Dermis microvascular lymphatic vessel endothelial cell (primary cell): ENCODE results near the gene MFAP1. TPM values are rescaled to one million over a fixed set of nuclear protein-coding genes. Genes with fewer than 3 reads are reported as not detected.
A peak's percentile ranks its signal among the peaks of the same experiment; 100 is the strongest.
"Not testable (repeated sequence)": the region's sequence is repeated elsewhere in the genome, so short reads cannot be mapped to it uniquely, and the experiment has no call there.

Source experiments
- DNase-seq, 2 donors: peaks; one replicate each; pipeline versions ENCODE4 v3.0.0 to v3.0.0-alpha.2; 2010; ENCODE audit warnings: low read depth in 2 of 2
- total RNA-seq: library from RNA; depleted of rRNA; stranded (reverse); fragments of >200 nt; gene quantifications from 2 replicates; pipeline ENCODE4 v1.2.1, GENCODE V29; 2014

Gene MFAP1, protein sequence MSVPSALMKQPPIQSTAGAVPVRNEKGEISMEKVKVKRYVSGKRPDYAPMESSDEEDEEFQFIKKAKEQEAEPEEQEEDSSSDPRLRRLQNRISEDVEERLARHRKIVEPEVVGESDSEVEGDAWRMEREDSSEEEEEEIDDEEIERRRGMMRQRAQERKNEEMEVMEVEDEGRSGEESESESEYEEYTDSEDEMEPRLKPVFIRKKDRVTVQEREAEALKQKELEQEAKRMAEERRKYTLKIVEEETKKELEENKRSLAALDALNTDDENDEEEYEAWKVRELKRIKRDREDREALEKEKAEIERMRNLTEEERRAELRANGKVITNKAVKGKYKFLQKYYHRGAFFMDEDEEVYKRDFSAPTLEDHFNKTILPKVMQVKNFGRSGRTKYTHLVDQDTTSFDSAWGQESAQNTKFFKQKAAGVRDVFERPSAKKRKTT
- total RNA-seq: 15.9 and 20.7 TPM in 2 replicates

DNA sequence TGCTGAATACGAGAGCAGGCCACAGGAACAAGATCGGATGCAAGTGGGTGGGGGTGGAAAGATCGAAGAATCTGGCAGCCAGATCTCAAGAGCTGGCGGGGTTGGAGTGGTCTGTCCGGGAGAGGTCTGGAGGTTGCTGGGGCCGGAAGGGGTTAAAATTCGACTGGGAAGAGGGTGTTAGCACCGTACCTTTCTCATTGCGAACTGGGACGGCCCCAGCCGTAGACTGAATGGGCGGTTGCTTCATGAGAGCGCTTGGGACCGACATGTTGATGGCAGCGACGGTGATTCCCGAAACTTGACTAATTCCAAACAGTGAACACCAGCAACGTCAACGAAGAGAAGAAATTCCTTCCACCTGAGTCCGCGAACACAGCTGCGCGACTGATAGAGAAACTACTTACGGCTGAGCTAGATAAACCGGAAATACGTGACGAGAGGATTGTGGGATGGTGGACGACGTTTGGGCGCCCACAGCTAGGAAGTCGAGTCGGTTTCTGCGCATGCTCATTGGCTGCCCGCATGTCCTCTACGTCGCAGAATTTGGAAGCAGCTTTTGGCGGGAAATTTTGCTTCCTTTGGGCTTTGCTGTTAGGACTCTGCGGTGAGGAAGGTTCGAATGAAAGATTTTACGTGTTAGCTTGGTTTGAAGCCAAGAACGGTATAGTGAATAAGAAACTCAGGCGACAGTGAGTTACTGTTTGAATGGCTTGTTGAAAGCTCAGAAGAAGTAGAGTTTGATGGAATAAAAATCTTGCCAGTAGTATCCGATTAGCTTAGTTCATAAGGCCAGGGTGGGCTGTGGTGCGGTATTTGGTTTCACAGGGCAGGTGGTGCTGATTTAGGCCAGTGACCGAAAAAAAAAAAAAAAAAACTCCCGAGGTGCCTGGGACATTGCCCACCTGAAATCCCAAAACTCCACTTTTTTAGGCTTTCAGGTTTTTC, at the start of gene MFAP1:
TSS of gene MFAP1 (minus strand) at position 389 of the 945 bp plus-strand sequence. CDS start at position 268, 121 bp downstream.
- DNase-seq: peak; percentile 95 to 97

DNA sequence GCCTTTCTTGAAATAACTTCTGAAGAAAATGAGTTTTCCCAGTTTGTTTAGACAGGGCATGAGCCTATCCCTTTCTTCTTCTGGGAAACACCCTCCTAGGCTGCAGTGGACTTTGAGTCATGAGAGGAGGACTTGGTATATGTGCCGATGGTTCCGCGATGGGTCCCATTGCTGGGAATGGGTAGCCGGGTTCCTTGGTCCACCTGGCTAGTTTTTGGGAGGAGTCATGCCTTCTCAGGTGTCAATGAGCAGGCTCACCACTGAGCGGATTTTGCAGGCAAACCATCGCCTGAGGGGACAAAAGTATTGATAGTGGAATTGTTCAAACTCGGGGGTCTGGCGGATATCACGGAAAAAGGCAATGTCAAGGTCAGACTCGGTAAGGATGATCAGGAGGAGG, 49.2 kb upstream of the MFAP1 start:
- no peak for DNase-seq

DNA sequence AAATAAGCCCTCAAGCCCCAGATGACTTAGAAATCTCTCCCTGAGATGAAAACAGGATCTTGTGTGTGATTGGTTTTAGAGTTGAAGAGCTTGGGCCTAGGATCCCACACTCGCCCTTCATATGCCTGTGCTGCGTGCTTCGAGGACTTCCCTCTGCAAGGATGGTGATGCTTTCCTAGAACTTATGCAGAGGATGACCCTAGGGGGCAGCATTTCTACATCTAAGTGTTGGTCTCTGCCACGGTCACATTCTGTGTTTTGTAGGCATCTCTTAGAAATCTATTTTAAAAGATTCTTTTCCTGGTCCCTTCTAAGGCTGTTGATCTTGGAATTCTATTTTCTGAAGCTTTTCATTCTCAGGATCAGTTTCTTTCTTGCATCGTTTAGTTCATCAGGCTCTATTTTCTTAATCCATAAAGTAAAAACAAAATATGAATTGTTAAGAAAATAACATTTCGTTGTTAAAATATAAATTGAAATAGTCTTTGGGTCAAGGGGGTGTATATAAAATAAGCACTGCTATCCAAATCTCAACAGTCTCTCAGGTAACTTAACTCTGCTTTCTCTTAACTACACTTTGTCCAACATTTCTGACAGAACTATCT, 48.0 kb upstream of the MFAP1 start:
- DNase-seq: peak; percentile 61 to 82

DNA sequence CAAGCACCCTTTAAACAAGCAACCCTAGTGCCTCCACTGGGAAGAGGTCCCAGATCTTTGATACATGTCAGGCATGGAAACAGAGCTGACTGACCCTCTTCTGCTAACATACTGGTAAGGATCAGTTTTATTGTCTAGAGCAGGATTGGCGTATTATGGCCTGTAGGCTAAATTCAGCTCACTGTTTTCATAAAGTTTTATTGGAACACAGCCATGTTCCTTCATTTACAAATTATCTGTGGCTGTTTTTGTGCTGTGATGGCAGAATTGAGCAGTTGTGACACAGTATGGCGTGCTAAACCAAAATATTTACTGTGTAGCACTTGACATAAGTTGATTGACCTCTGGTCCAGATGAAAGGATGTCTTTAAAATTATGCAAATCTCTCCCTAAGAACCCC, 47.3 kb upstream of the MFAP1 start:
- no peak for DNase-seq

DNA sequence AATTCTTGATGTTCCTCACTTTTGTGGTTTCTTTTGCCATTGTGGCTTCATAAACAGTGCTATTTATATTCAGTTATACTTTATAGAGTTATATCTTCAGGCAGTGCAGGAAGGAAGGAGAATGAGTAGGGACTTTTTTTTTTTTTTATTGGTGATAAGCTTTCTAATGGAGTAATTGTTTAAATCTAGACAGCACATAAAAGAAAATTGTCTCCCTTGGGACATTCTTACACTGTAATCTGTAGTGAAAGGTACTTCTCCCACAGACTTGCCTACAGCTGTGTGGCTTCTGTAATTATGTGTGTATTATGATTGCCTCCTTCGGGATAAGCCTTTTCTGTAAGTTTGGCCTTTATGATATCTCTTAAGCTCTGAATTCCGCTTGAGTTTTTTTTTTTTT, 43.9 kb upstream of the MFAP1 start:
- no peak for DNase-seq

DNA sequence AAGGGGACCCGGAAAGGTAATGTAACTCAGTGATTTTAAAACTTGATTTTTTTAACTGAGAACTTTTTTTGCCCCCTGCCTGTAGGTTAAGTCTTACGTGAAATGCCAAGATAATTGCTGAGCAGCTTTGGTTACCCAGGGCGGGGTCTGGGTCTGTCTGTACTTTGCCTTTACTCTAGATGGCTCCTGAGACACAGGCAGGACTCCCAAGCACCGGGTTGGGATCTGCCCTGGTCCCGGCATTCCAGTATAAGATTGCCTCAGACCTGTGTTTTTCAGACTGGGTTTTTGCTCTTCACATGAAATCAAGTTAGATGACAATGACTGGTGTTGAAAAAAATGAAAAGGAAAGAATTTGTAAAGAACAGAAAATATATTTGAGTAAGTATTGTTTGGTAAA, 42.6 kb upstream of the MFAP1 start:
- no peak for DNase-seq

DNA sequence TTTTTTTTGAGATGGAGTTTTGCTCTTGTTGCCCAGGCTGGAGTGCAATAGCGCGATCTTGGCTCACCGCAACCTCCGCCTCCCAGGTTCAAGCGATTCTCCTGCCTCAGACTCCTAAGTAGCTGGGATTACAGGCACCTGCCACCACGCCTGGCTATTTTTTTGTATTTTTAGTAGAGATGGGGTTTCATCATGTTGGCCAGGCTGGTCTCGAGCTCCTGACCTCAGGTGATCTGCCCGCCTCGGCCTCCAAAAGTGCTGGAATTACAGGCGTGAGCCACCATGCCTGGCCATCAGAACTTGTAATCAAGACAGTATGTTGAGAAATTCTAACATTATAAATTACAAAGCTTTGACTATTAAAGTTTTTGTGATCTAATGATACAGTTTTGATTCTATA, 42.1 kb upstream of the MFAP1 start:
- not testable (repeated sequence) for DNase-seq

DNA sequence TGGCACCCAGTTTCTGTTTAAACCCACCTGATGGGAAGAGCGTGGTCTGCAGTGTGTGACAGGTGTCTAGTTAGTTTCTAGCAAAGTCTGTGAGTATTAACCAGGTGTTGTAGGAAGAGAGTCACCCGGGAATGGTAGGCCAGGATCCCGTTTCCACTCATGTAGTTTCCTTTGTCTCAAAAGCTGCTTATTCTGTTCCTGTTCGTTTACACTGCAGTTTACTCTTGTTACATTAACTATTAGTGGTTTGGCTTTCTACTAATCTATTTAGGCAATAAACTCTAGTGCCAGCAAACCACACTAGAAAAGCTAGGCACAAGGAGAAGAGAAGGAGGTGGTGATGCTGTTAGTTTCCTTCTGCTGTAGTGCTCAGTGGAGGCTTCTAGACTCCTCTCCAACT, 35.1 kb upstream of the MFAP1 start:
- no peak for DNase-seq

DNA sequence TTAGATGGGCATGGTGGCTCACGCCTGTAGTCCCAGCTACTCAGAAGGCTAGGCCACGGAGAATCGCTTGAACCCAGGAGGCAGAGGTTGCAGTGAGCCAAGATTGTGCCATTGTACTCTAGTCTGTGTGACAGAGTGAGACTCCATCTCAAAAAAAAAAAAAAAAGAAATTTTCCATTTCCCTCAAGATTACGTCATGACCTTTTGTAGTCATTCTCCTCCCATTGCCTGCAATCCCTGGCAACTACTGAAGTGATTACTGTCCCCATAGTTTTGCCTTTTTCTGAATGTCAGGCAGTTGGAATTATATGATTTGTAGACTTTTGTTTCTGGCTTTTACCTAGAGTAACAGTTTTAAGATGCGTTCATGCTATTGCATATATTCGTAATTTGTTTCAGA, 30.3 kb upstream of the MFAP1 start:
- no peak for DNase-seq

DNA sequence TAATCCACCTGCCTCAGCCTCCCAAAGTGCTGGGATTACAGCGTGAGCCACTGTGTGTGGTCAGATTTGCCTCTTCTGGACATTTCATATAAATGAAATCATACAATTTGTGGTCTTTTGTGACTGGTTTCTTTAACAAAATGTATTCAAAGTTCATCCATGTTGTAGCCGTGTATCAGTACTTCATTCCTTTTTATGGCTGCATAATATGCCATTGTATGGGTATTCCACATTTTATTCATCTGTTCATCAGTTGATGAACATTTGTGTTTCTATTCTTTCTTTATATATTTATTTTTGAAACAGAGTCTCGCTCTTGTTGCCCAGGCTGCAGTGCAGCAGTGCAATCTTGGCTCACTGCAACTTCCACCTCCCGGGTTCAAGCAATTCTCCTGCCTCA, 28.1 kb upstream of the MFAP1 start:
- DNase-seq: no peak

DNA sequence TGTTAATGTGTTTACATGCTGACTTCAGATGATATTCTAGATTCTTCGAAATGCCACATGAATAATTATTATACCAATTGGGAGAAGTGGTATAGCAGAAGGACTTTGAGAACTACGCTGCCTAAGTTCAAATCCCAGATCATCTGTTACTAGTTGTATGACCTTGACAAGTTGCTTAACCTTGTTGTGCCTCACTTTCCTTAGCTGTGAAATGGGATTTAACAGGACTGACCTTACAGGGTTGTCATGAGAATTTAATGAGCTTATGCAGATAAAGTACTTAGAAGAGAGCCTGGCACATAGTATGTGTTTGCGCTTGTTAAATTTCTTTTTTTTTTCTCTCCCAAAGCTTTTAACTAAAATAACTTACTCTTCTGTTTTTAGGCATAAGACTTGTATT, 26.8 kb upstream of the MFAP1 start:
- DNase-seq: no peak

DNA sequence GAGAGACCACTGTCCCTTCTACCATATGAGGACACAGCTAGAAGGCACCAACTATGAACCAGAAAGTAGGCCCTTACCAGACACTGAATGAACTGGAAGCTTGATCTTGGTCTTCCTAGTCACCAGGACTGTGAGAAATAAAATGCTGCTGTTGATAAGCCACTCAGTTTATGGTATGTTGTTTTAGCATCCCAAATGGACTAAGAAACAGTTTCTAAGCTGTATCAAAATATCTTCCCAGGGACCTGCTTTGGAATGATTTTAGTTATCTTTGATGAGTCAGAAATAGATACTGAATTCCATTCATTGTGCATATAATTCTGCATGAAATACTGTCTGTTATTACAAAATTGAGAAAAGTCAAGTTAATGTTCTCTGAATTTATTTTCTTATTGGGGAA, 20.9 kb upstream of the MFAP1 start:
- DNase-seq: no peak

DNA sequence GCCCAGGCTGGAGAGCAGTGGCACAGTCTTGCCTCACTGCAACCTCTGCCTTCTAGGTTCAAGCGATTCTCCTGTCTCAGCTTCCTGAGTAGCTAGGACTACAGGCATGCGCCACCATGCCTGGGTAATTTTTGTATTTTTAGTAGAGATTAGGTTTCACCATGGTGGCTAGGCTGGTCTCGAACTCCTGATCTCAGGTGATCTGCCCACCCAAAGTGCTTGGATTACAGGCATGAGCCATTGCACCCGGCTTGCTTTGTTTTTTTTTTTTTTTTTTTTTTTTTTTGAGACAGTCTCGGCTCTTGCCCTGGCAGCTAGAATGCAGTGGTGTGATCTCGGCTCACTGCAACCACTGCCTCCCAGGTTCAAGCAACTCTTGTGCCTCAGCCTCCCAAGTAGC, 8.0 kb upstream of the MFAP1 start:
- DNase-seq: not testable (repeated sequence)

DNA sequence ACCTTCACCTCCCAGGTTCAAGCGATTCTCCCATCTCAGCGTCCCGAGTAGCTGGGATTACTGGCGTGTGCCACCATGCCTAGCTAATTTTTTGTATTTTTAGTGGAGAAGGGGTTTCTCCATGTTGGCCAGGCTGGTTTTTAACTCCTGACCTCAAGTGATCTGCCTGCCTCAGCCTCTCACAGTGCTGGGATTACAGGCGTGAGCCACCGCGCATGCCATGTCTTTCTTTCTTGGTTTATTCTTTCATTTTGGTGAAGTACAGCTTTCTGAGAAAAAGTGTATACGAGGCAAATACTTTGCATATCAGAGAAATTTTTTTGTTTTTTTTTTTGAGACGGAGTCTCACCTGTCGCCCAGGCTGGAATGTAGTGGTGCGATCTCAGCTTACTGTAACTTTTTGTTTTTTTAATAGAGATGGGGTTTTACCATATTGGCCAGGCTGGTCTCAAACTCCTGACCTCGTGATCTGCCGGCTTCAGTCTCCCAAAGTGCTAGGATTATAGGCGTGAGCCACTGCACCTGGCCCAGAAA, 7.1 kb upstream of the MFAP1 start:
- DNase-seq: not testable (repeated sequence)

DNA sequence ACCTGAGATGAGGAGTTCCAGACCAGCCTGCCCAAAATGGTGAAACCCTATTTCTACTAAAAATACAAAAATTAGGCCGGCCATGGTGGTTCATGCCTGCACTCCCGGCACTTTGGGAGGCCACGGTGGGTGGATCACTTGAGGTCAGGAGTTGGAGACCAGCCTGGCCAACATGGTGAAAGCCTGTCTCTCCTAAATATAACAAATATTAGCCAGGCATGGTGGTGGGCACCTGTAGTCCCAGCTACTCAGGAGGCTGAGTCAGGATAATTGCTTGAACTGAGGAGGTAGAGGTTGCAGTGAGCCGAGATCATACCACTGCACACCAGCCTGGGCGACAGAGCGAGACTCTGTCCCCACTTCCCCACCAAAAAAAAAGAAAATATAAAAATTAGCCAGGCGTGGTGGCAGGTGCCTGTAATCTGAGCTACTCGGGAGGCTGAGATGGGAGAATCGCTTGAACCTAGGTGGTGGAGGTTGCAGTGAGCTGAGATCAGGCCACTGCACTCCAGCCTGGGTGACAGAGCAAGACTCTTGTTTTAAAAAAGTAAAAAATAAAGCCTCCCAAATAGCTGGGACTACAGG, 6.3 kb upstream of the MFAP1 start:
- DNase-seq: not testable (repeated sequence)

DNA sequence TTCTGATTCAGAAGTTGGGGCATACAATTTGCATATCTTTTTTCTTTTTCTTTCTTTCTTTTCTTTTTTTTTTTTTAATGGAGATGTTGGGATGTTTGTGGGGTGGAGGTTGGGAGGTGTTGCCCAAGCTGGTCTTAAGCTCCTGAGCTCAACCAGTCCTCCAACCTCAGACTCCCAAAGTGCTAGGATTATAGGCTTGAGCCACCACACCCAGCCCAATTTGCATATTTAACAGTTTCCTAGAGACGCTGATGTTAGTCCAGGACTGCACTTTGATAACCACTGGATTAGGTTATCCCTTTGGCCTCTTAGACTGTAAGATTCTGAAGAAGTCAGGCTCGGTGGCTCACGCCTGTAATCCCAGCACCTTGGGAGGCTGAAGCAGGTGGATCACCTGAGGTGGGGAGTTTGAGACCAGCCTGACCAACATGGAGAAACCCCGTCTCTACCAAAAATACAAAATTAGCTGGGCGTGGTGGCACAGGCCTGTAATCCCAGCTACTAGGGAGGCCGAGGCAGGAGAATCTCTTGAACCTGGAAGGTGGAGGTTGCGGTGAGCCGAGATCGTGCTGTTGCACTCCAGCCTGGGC, 5.6 kb upstream of the MFAP1 start:
- not testable (repeated sequence) for DNase-seq

DNA sequence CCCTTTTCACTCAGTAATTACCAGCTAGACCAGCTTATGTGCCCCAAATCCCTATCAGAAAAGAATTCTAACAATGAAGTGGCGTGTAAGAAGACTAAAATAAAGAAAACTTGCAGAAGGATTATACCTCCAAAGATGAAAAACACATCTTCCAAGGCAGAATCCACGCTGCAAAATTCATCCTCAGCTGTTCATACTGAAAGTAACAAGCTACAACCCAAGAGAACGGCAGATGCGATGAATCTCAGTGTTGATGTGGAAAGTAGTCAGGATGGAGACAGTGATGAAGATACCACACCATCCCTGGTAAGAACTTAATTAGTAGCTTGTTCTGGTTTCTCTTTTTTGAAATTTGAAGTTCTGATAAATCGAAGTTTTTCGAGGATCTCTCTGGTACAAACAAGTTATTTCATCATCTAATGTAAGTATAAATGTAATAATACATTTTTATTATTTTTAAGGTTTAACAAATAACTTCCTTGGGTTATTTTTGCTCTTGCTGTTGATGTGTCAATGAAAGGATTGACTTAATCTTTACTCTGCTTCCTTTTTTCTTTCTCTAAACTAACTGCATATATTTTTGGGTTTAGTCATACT, 3.7 kb upstream of the MFAP1 start:
- DNase-seq: no peak

DNA sequence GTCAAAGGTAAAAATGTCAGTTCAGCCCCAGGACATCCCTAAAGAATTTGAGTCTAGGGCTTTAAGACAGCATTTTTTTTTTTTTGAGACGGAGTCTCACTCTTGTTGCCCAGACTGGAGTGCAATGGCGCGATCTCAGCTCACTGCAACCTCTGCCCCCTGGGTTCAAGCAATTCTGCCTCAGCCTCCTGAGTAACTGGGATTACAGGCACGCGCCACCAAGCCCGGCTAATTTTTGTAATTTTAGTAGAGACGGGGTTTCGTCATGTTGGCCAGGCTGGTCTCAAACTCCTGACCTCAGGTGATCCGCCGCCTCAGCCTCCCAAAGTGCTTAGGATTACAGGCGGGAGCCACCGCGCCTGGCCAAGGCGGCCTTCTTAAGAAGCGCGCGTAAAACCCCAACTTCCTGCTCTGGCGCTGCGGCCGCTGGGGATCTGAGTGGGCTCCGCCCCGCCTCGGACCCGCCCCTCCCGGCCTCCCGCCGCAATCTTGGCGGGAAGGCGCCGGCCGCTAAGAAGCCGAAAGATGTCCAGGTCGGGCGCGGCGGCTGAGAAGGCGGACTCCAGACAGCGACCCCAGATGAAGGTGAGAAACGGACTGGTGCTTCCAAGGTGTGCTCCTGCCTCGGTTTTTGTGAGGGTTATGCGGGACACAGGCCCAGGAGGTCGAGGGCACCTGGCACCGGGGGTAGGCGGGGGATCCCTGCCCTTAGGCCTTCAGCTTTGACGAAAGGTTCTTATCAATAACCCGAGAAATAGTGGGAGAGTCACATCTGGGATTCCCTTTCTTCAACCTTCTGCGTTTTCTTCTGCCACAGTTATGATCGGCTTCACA, 2.2 kb upstream of the MFAP1 start, which contains the start of gene WDR76:
TSS of gene WDR76 (plus strand) at position 495 of the 834 bp plus-strand sequence. CDS start at position 526, 31 bp downstream.
- DNase-seq: peak in 1 of 2 donors; percentile 81

DNA sequence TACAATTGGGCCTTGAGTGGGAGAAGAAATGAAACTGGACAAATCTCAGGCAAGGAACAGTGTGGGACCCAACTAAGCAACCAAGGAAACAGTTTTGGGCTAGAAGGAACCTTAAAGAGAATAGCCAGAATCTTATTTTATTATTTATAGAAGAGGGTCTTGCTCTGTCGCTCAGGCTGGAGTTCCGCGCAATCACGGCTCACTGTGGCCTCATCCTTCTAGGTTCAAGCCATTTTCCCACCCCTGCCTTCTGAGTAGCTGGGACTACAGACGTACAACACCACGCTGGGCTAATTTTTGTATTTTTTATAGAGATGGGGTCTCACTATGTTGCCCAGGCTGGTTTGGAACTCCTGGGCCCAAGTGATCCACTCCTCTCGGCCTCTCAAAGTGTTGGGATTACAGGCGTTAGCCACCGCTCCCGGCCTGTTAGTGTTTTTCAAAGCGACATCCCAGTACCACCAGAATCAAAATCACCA, 1.6 kb upstream of the MFAP1 start:
- no peak for DNase-seq
